Hematopoietic multipotent progenitor cell treated with erythropoietin and hydrocortisone succinate and interleukin-3 and kit ligand, for 17 days (in vitro differentiated cells): Measurements from ENCODE around the gene KIF5A.

Source experiments
- DNase-seq: peaks from one replicate; pipeline ENCODE4 v3.0.0-alpha.2; 2015; ENCODE audit warnings: low spot score

Gene KIF5A

DNA sequence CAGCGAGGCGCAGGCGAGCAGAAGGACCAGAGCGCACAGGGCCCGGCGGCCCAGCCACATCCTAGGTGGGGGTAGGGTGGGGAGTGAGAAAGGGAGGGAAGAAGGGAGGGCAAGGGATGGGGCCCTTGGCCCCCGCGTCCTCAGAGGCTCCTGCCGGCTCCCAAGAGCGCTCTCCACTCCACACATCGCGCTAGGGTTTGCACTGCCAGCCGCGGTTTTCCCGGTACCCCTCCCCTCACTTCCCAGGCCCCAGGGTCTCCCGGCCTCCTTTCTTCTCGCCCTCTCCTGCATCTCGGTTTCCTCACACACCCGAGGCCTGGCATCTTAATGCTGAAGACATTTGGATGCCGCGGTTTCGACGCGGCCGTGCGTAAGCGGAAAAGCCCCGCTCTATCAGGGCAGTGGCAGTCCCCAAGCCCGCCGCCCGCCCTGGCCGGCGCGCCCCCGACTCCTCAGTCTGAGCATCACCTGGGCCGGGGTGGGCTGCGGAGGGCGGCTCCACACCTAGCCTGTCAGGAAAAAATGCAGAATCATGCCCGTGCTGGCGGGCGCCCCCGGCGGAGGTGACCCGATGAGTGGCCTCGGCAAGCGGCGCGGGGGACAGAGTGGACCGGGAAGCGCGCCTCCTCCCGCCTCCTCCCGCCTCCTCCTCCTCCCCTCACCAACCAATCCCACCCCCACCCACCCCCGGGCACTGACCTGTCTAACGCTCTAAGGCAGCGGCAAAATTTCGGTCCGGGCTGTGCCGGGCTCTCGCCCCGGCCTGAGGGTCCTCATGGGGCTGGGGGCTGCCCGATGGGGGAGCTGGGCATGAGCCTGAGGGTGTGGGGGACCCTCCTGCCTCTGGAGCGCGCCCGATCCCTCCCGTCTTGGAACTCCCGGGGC lies 82.5 kb downstream of the KIF5A start:
- no peak for DNase-seq

DNA sequence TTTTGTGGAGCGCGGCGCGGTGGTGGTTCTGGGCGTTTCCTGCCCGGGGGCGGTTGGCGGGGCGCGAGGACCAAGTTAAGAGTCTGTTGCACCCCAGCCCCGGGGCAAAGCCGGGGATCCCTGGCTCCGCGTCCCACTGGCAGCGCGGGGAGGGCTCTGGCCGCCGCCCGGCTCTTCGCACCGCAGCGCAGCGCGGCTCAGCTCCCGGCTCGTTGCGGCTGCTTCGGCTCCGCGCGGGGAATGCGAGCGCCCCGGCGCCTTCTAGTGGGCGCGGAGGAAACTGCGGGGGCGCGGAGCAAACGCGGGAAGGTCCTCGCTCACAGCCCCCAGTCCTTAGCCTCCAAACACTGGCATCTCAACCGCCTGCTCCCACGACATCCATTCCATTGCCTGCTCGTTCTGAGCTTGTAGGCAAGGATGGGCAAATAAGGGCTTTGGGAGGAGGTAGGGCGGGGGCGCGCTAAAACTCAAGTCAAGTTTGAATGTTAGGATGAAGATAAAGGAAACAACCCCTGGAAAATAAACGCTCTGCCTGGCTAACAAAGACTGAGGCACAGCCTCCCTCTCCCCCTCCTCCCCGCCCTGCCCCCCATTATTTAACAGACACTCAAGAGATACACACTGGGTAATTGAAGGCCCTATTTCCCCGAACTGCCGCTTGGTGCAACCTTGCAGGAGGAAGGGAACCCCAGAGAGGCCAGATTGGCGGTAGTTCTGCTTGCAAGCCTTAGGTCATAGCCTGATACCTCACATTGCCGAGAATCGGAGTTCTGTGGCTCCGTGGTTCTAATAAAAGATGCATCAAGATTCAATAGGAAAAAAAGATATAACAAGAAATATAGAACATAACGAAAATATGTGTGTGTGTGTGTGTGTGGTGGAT lies 83.4 kb downstream of the KIF5A start, which contains the start of gene B4GALNT1:
B4GALNT1 (minus strand) TSS at position 244 of the 883 bp plus-strand sequence. CDS start 1,069 bp downstream, outside the sequence.
- peak; percentile 33 for DNase-seq
